Measurements from ENCODE around the gene PDZD8.
"Not testable (repeated sequence)": the region's sequence is repeated elsewhere in the genome, so short reads cannot be mapped to it uniquely, and the experiment has no call there.

Gene PDZD8

GRCh38 chr10:117320050-117320665 lies 55.1 kb downstream of the PDZD8 start:
- H3K27me3 ChIP-seq (ENCODE audit: control insufficient read depth, insufficient read depth, low read length) = no peaks in the 10 kb centered on the region
- no peak overlapping the region for H3K27ac ChIP-seq (ENCODE audit: low read depth, low read length)
- peaks cover 9% of the 10 kb centered on the region; the same call in 1 of the 2 replicates for H3K4me1 ChIP-seq (ENCODE audit: control insufficient read depth, insufficient read depth, low read length)
- no peaks in the 10 kb centered on the region; the same call in 1 of the 2 replicates for H3K9me3 ChIP-seq (ENCODE audit: control insufficient read depth, insufficient read depth, low read depth, low read length)
- no peaks in the 10 kb centered on the region for H3K36me3 ChIP-seq (ENCODE audit: control insufficient read depth, insufficient read depth, low read length)
- H3K4me3 ChIP-seq (ENCODE audit: low read depth, low read length) = no peak overlapping the region
- H3K9ac ChIP-seq (ENCODE audit: low read length) = no peak overlapping the region

- H3K36me3 ChIP-seq (ENCODE audit: control insufficient read depth, insufficient read depth, low read length) = no peaks in the 10 kb centered on the region
- H3K27me3 ChIP-seq (ENCODE audit: control insufficient read depth, insufficient read depth, low read length) = no peaks in the 10 kb centered on the region
- no peaks in the 10 kb centered on the region for H3K9me3 ChIP-seq (ENCODE audit: control insufficient read depth, insufficient read depth, low read depth, low read length)
- H3K9ac ChIP-seq (ENCODE audit: low read length) = no peak overlapping the region
- no peak overlapping the region for H3K27ac ChIP-seq (ENCODE audit: low read depth, low read length)
- H3K4me1 ChIP-seq (ENCODE audit: control insufficient read depth, insufficient read depth, low read length) = peaks cover 9% of the 10 kb centered on the region; the same call in 1 of the 2 replicates
- no peak overlapping the region for H3K4me3 ChIP-seq (ENCODE audit: low read depth, low read length)
Observed at GRCh38 chr10:117318909-117319308, 56.3 kb downstream of the PDZD8 start.

GRCh38 chr10:117316701-117317100 lies 58.5 kb downstream of the PDZD8 start:
- no peak overlapping the region for H3K27ac ChIP-seq (ENCODE audit: low read depth, low read length)
- 0 out of 2 replicates have a peak, but pooled peaks cover 2% of the 10 kb centered on the region for H3K36me3 ChIP-seq (ENCODE audit: control insufficient read depth, insufficient read depth, low read length)
- no peak overlapping the region for H3K4me3 ChIP-seq (ENCODE audit: low read depth, low read length)
- H3K9me3 ChIP-seq (ENCODE audit: control insufficient read depth, insufficient read depth, low read depth, low read length) = no peaks in the 10 kb centered on the region
- H3K4me1 ChIP-seq (ENCODE audit: control insufficient read depth, insufficient read depth, low read length) = no peaks in the 10 kb centered on the region
- H3K9ac ChIP-seq (ENCODE audit: low read length) = no peak overlapping the region
- H3K27me3 ChIP-seq (ENCODE audit: control insufficient read depth, insufficient read depth, low read length) = no peaks in the 10 kb centered on the region

- Histone ChIP-seq H3K4me3 (ENCODE audit: low read depth, low read length) (no peak overlapping the region), H3K9ac (ENCODE audit: low read length) (no peak overlapping the region), H3K4me1 (ENCODE audit: control insufficient read depth, insufficient read depth, low read length) (no peaks in the 10 kb centered on the region), H3K27me3 (ENCODE audit: control insufficient read depth, insufficient read depth, low read length) (no peaks in the 10 kb centered on the region), H3K36me3 (ENCODE audit: control insufficient read depth, insufficient read depth, low read length) (0 out of 2 replicates have a peak, but pooled peaks cover 2% of the 10 kb centered on the region), H3K27ac (ENCODE audit: low read depth, low read length) (no peak overlapping the region), H3K9me3 (ENCODE audit: control insufficient read depth, insufficient read depth, low read depth, low read length) (no peaks in the 10 kb centered on the region)
Observed at GRCh38 chr10:117313641-117314040, 61.6 kb downstream of the PDZD8 start.

GRCh38 chr10:117312430-117312829 lies 62.8 kb downstream of the PDZD8 start:
- Histone ChIP-seq H3K4me3 (ENCODE audit: low read depth, low read length) (no peak overlapping the region), H3K27ac (ENCODE audit: low read depth, low read length) (no peak overlapping the region), H3K9me3 (ENCODE audit: control insufficient read depth, insufficient read depth, low read depth, low read length) (no peaks in the 10 kb centered on the region), H3K36me3 (ENCODE audit: control insufficient read depth, insufficient read depth, low read length) (0 out of 2 replicates have a peak, but pooled peaks cover 2% of the 10 kb centered on the region), H3K27me3 (ENCODE audit: control insufficient read depth, insufficient read depth, low read length) (no peaks in the 10 kb centered on the region), H3K9ac (ENCODE audit: low read length) (no peak overlapping the region), H3K4me1 (ENCODE audit: control insufficient read depth, insufficient read depth, low read length) (no peaks in the 10 kb centered on the region)

- no peak overlapping the region for H3K4me3 ChIP-seq (ENCODE audit: low read depth, low read length)
- no peaks in the 10 kb centered on the region for H3K4me1 ChIP-seq (ENCODE audit: control insufficient read depth, insufficient read depth, low read length)
- H3K9ac ChIP-seq (ENCODE audit: low read length) = no peak overlapping the region
- no peak overlapping the region for H3K27ac ChIP-seq (ENCODE audit: low read depth, low read length)
- no peaks in the 10 kb centered on the region for H3K27me3 ChIP-seq (ENCODE audit: control insufficient read depth, insufficient read depth, low read length)
- no peaks in the 10 kb centered on the region for H3K9me3 ChIP-seq (ENCODE audit: control insufficient read depth, insufficient read depth, low read depth, low read length)
- 0 out of 2 replicates have a peak, but pooled peaks cover 2% of the 10 kb centered on the region for H3K36me3 ChIP-seq (ENCODE audit: control insufficient read depth, insufficient read depth, low read length)
Observed at GRCh38 chr10:117311261-117311660, 64.0 kb downstream of the PDZD8 start.

GRCh38 chr10:117306674-117307073 lies 68.6 kb downstream of the PDZD8 start:
- Histone ChIP-seq H3K9me3 (ENCODE audit: control insufficient read depth, insufficient read depth, low read depth, low read length) (peaks cover 6% of the 10 kb centered on the region), H3K27me3 (ENCODE audit: control insufficient read depth, insufficient read depth, low read length) (no peaks in the 10 kb centered on the region), H3K27ac (ENCODE audit: low read depth, low read length) (no peak overlapping the region), H3K36me3 (ENCODE audit: control insufficient read depth, insufficient read depth, low read length) (no peaks in the 10 kb centered on the region; the same call in 1 of the 2 replicates), H3K9ac (ENCODE audit: low read length) (no peak overlapping the region), H3K4me3 (ENCODE audit: low read depth, low read length) (no peak overlapping the region), H3K4me1 (ENCODE audit: control insufficient read depth, insufficient read depth, low read length) (no peaks in the 10 kb centered on the region)

- H3K27ac ChIP-seq (ENCODE audit: low read depth, low read length); H3K9ac ChIP-seq (ENCODE audit: low read length); H3K27me3 ChIP-seq (ENCODE audit: control insufficient read depth, insufficient read depth, low read length); H3K4me3 ChIP-seq (ENCODE audit: low read depth, low read length); H3K9me3 ChIP-seq (ENCODE audit: control insufficient read depth, insufficient read depth, low read depth, low read length); H3K4me1 ChIP-seq (ENCODE audit: control insufficient read depth, insufficient read depth, low read length); H3K36me3 ChIP-seq (ENCODE audit: control insufficient read depth, insufficient read depth, low read length): not testable (repeated sequence)
Observed at GRCh38 chr10:117303451-117303850, 71.8 kb downstream of the PDZD8 start.

GRCh38 chr10:117300671-117301070 lies 74.6 kb downstream of the PDZD8 start:
- Histone ChIP-seq H3K27ac (ENCODE audit: low read depth, low read length) (no peak overlapping the region), H3K27me3 (ENCODE audit: control insufficient read depth, insufficient read depth, low read length) (no peaks in the 10 kb centered on the region), H3K4me1 (ENCODE audit: control insufficient read depth, insufficient read depth, low read length) (no peaks in the 10 kb centered on the region), H3K4me3 (ENCODE audit: low read depth, low read length) (no peak overlapping the region), H3K9ac (ENCODE audit: low read length) (no peak overlapping the region), H3K9me3 (ENCODE audit: control insufficient read depth, insufficient read depth, low read depth, low read length) (peaks cover 6% of the 10 kb centered on the region), H3K36me3 (ENCODE audit: control insufficient read depth, insufficient read depth, low read length) (no peaks in the 10 kb centered on the region; the same call in 1 of the 2 replicates)

- Histone ChIP-seq H3K27me3 (ENCODE audit: control insufficient read depth, insufficient read depth, low read length) (no peaks in the 10 kb centered on the region), H3K4me3 (ENCODE audit: low read depth, low read length) (no peak overlapping the region), H3K4me1 (ENCODE audit: control insufficient read depth, insufficient read depth, low read length) (no peaks in the 10 kb centered on the region), H3K9me3 (ENCODE audit: control insufficient read depth, insufficient read depth, low read depth, low read length) (peaks cover 6% of the 10 kb centered on the region), H3K27ac (ENCODE audit: low read depth, low read length) (no peak overlapping the region), H3K9ac (ENCODE audit: low read length) (no peak overlapping the region), H3K36me3 (ENCODE audit: control insufficient read depth, insufficient read depth, low read length) (no peaks in the 10 kb centered on the region; the same call in 1 of the 2 replicates)
Observed at GRCh38 chr10:117299435-117299834, 75.8 kb downstream of the PDZD8 start.

- Histone ChIP-seq H3K9me3 (ENCODE audit: control insufficient read depth, insufficient read depth, low read depth, low read length) (no peaks in the 10 kb centered on the region; the same call in 1 of the 2 replicates), H3K4me1 (ENCODE audit: control insufficient read depth, insufficient read depth, low read length) (no peaks in the 10 kb centered on the region), H3K27ac (ENCODE audit: low read depth, low read length) (no peak overlapping the region), H3K27me3 (ENCODE audit: control insufficient read depth, insufficient read depth, low read length) (no peaks in the 10 kb centered on the region), H3K36me3 (ENCODE audit: control insufficient read depth, insufficient read depth, low read length) (no peaks in the 10 kb centered on the region), H3K9ac (ENCODE audit: low read length) (no peak overlapping the region), H3K4me3 (ENCODE audit: low read depth, low read length) (no peak overlapping the region)
Observed at GRCh38 chr10:117298219-117298618, 77.0 kb downstream of the PDZD8 start.
